Keratinocyte (primary cell): ENCODE results near the gene TIRAP.

Experiments
- CTCF ChIP-seq, 3 experiments: IDR thresholded peaks in 1 of 3; conservative IDR thresholded peaks in 1 of 3; optimal IDR thresholded peaks in 1 of 3; 2 replicates in 2 of 3; 3 replicates in 1 of 3; pipeline versions ENCODE3 to v1.5.1; 2011; ENCODE audit warnings: low read length in 3 of 3, mild to moderate bottlenecking in 3 of 3, moderate library complexity in 2 of 3, control low read depth in 1 of 3, inconsistent platforms in 1 of 3; ENCODE audit not compliant: insufficient read depth in 2 of 3; ENCODE audit errors: extremely low read depth in 1 of 3
- EZH2 ChIP-seq: IDR thresholded peaks from one replicate; pipeline ENCODE4 v1.6.1; 2012; ENCODE audit warnings: inconsistent platforms, mild to moderate bottlenecking, low read length, moderate library complexity

GRCh38 chr11:126318574-126319373 is 35.9 kb downstream of the TIRAP start:
- TF ChIP-seq CTCF (optimal IDR thresholded peaks at IDR 0.05 in 1 of 3, IDR thresholded peaks at IDR 0.05 in 1 of 3, conservative IDR thresholded peaks at IDR 0.05 in 1 of 3; ENCODE audit: extremely low read depth in 1 of 3, insufficient read depth in 2 of 3, low read length in 3 of 3) (no peak), EZH2 (no peak)
